Activated T-helper 1 cell treated with Interleukin-2 at 50 U/mL for 16 hours (primary cell): ENCODE data around the gene RAB6A.

Experiments used
- DNase-seq: peaks from one replicate; pipeline ENCODE4 v3.0.0-alpha.2; 2020; ENCODE audit warnings: low read depth

Gene RAB6A

DNA sequence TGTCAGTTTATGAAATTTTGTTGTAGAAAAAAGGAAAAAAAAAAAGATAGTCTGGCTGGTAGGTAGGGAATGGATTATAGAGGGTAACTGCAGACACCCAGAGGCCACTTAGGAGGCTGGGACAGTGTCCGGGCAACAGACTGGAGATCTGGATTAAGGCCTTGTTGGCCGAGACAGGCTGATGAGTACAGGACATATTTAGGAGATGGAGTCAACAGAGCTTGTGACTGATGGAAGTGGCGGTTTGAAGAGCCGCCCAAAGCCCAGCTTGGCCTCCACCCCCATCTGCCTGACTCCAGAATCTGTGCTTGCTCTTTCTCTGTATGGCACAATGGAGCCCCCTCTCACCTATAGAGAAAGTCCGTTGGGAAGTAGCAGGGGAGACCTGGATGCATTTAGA is 106.9 kb downstream of the RAB6A start:
- no peak for DNase-seq

DNA sequence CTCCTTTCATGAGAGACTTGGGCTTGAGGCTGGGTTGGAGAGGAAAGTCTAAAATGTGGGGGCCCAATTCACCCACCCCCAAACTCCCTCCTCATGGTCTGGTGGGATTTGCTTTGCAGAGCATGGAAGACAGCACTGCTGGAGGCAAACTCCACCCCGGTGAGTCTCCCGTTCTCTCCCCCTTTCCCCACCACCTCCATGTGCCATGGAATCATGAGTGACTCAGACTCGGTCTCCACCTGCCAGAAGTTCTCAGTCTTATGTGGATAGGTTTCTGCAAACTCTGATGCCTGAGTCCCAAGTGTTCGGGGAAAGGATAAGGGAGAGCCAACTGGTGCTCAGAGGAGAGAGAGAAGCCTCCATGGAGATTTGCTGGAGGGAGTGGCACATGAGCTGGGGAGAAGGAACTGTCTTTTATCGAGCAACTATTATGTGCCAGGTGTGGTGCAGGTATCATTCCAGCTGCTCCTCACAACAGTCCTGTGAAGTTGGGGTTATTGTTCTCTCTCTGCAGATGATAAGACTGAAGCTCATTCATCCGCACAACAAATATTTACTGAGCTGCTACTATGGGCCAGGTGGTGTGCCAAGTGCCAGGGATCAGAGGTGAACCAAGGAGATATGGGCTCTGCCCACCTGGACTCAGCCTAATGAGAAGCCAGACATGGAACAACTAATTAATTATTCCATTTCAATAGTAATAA is 107.9 kb downstream of the RAB6A start:
- no peak for DNase-seq

- no peak for DNase-seq
Observed at GRCh38 chr11:73652046-73652730, 108.7 kb downstream of the RAB6A start.

GRCh38 chr11:73651661-73652045 is 109.2 kb downstream of the RAB6A start:
- no peak for DNase-seq

GRCh38 chr11:73651252-73651651 is 109.6 kb downstream of the RAB6A start:
- DNase-seq: no peak

DNA sequence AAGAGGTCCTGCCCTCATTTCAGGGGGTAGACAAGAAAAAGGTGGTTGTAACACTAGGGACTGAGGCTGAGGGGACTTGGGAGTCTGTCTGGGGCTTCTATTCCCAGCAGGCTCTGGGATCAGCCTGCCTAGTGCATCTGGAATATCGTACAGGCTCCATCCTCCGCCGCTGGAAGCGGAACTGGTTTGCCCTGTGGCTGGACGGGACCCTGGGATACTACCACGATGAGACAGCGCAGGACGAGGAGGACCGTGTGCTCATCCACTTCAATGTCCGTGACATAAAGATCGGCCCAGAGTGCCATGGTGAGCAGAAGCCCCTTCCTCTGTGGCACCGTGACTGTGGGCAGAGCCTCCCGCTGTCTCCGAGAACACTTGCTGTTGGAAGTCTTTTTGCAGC is 110.5 kb downstream of the RAB6A start:
- no peak for DNase-seq

DNA sequence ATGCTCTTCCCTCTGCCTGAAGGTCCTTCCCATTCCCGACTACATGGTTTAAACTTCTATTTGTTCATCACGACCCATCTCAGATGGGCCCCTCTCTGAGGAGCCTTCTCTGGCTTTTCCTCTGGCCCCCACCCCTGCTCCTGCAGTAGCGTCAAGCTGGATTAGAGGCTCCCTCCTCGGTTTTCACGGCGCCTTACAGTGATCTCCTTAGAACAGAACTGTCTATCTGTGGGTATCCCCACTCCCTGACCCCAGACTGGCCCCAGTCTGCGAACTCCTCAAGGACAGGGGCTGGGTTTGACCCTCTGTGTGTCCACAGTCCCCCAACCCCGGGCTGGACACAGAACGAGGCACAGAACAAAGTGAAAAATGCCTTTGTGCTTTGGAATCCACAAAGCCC is 111.7 kb downstream of the RAB6A start:
- no peak for DNase-seq

GRCh38 chr11:73648571-73649046 is 112.3 kb downstream of the RAB6A start:
- no peak for DNase-seq

GRCh38 chr11:73648121-73648520 is 112.8 kb downstream of the RAB6A start:
- no peak for DNase-seq

DNA sequence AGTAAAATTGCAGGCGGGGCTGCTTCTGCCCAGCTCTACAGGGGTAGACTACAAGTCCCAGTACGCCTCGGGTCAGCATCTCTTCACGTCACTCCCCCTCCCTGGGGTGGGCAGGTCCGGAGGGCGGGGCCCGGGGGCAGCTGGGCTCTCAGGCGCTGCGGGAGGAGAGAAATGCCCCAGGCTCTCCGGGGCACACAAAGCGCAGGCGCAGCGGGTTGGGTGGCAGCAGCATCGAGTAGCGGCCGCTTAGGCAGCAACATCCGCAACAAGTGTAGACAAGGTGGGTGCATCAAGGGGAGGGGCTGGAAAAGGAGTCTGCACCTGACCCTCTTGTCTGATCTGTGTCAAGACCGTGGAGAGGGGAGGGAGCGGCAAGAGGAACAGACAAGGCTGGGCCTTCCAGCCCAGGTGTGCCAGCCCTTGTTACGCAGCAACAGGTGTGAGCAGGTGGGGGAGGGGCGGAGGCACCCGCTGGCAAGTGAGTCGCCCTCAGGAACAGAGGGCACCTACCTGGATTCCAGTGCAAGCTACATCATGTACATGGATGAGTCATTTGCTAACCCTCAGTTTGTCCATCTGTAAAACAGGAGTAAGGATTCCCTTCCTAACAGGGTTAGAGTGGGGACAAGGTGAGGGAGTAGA is 113.3 kb downstream of the RAB6A start:
- DNase-seq: peak; percentile 90

DNA sequence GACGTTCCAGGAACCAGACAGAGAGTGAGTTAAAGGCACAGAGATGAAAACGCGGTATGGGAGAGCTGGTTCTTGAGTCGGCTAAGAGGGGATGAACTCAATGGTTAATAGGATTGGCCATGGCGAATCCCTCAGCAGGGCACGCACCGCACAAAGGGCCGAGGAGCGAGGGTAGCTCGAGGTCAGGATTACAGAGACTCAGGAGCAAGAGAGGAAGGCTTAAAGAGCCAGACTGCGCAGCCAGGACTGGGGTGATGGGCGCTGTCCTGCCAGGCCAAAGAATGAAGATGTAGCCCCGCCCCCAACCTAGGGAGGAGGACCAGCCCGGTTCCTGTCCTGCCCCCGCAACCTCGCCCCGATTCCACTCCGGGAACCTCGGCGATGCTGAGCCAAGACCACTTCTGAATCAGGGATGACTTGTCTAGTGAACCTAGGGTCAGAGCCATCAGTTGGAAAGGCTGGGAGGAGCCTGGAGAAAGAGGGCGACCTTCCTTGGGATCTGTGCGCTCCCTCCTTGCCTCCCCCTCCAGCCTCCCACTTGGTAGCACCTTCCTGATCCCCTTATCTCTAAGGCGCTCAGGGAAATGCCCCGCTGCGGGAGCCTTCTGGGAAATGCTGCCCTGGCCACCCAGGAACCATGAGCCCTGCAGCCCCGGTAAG is 114.8 kb downstream of the RAB6A start, which contains the start of gene PLEKHB1:
Gene PLEKHB1 (plus strand): TSS at position 610 of the 660 bp plus-strand sequence. CDS start 28 bp downstream, at position 638.
- DNase-seq: no peak

DNA sequence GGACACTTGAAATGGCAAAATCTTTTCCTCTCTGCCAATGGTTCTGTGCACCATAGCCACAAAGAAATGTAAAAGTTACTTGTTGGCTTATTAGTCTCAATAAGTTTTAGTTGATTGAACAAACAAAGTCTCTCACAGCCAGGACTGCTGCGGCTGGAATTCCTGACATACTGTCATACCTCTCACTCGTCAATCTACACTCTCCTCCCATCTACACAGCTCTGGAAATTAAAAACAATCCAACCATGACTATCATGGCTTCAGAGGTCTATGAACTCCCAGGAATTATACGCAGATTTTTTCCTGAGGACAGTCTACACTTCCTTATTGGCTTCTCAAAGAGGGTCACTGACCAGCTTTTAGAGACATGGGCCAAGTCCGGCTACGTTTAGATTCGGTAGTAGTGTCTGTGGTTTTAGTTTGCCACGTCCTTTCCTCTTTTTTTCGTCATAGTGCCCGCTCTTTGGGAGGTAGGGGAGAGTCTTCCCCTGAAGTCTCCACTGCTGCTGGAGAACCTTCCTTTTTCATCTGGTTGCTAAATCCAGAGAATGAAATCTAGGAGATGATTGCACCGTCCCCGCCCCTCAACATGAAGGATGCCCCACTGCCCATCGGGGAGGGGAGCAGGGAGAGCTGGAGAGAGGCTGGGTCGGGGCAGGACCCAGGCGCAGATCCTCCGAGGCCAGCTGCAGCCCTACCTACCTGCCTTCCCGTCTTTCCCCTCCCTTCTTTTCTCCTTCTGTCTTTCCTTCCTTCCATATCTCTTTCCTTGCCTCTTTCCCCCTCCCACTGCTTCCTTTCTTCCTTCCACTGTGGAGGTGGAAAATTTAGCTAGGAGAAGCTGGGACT is 115.5 kb downstream of the RAB6A start:
- DNase-seq: no peak

DNA sequence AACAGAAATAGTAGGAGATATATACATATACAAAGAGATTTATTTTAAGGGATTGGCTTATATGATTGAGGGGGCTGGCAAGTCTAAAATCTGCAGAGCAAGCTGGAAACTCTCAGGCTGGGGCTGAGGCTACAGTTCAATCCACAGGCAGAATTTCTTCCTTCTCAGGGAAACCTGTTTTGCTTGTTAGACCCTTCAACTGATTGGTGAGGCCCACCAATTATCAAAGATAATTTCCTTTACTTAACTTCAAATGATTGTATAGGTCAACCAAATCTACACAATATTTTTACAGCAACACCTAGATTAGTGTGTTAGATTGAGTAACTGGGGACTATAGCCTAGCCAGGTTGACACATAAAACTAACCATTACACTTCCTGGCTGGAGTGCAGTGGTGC is 119.2 kb downstream of the RAB6A start:
- DNase-seq: no peak

- DNase-seq: no peak
Observed at GRCh38 chr11:73640592-73640991, 120.3 kb downstream of the RAB6A start.

DNA sequence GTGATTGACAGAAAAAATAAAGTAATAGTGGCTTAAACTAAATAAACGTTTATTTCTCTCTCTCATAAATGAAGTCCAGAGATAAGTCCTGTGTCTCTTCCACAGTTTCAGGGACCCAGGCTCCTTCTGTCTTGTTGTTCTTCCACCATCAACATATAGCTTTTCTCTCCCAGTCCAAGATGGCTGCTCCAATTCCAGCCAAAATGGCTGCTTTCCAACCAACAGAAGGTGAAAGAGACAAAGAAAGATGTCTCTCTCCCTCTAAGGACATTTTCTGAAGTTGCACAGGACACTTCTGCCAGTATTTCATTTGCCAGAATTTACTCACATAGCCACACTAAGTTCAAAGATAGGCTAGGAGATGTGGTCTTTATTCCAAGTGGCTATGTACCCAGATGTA is 123.9 kb downstream of the RAB6A start:
- DNase-seq: no peak

- DNase-seq: no peak
Observed at GRCh38 chr11:73636249-73636648, 124.6 kb downstream of the RAB6A start.

- DNase-seq: no peak
Observed at GRCh38 chr11:73635721-73636120, 125.2 kb downstream of the RAB6A start.

- no peak for DNase-seq
Observed at GRCh38 chr11:73633999-73634398, 126.9 kb downstream of the RAB6A start.

GRCh38 chr11:73632996-73633395 is 127.9 kb downstream of the RAB6A start:
- DNase-seq: no peak

- DNase-seq: no peak
Observed at GRCh38 chr11:73629907-73630306, 131.0 kb downstream of the RAB6A start.

GRCh38 chr11:73625696-73626318 is 135.1 kb downstream of the RAB6A start:
- DNase-seq: peak; percentile 39
